GM21381 (cell line): Measurements from ENCODE around the gene MTERF1.

Source experiments
- ATAC-seq: cut with Tn5 transposase; IDR thresholded peaks from one replicate; pipeline ENCODE4 v1.9.1; 2021; ENCODE audit warnings: mild to moderate bottlenecking, moderate library complexity; ENCODE audit not compliant: unreplicated experiment

The MTERF1 gene

DNA sequence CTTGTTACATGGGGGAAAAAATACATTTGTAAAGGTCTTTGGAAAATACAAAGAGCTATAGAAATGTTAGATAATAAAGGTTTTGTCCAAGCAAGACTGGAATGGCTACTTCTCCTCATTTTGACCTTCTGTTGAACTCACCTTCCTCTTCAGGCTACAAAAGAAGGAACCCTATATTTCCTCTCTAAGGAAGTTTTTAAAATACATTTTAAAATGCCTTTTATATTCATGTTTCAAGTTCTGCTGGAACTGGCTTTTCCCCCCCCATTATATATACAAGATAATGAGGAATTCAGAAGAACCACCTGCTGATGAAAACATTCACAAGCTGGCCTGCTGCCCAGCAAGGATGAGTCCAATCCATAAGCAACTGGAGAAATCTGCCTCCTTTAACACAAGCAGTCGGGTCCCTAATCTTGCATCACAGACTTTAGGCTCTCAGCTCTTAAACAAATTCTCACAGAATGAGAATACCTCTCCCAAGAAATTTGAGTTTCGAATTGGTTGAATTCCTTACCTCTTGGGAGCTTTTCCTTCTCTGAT, 44.6 kb downstream of the MTERF1 start:
- ATAC-seq = no peak

DNA sequence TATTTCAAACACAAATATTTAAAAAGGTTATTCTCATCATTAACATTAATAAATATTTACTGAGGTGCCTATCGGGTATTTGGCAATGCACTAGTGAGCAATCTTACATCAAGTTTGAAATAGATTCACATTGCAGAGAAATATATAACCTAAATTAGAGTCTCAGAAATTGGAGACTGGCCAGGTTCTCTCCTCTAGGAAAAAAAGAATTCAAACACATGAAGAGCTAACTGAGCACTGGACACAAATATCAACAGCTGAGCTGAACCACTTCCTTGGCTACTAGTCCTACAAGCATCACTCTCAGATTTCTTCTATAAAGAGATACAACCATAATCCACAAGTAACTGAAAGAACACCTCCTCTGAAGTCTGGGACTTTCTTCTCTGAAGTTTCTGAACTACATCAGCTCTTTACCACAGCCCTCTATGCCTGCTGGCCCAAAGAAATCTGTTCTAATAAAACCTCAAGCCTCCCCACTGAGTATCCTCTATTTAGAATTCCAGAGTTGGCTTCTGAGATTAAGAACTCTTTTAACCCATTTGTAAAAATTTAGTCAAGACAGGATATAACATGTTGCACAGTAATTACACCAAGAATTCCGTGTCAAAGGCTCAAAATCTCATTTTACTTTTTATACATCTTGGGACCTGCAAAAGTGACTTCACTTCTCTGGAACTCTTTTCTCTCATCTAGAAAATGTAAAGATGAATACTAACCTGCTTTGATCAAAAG, 45.2 kb downstream of the MTERF1 start:
- ATAC-seq = no peak

DNA sequence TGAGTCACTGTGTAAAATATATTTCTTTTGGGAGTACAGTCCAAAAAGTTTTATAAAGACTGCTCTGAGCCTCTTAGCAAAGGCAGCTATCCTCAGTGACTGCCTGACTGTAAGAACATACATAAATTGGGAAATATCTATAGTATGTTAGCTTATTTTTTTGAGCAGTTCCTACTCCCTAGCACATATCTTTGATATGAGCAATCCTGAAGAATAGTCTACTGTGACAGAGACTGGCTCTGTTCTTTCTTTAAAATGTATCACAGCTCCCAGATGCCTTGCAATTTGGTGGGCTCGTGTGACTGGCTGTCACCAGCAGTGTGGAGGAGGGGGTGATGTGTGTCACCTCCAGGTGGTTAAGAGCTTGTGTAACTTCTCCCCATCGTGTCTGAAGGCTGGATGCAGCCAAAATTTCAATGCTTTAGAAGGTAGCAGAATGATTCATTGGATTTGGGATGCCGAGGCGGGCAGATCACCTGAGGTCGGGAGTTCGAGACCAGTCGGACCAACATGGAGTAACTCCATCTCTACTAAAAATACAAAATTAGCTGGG, 47.9 kb downstream of the MTERF1 start:
- ATAC-seq = no peak

DNA sequence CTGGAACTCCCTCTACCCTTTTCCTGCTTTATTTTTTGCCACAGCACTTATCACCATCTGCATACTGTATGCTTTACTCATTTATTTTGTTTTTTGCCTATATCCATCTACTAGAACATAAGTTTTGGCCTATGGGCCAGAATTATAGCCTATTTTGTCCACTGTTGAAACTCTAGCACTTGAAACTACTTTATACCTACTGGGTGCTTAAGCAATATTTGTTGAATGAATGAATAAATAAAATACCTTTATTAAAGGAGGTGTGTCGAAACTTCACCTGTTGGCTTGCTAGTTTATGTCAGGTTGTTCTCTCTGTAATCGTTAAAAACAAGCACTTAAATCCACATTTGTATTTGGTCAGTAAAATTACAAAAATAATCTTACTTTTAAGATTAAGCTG, 53.3 kb downstream of the MTERF1 start:
- ATAC-seq = no peak

DNA sequence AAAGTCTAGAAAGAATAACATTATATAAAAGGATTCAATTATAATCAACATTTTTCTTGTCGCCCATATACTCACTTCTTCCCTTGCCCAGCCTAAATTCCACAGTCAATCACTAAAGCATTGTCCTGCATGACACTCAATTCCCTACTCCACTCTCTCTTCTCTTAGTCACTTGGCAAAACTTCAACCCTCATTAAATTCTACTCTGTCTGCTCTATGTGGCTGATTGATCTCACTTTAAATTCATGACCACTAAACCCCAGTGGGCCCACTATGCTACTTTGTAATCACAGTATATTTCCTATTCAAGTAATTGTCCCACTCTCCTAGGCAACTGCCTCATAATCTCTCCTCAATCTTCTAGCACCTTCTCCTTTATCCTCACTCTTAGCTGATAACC, 54.1 kb downstream of the MTERF1 start:
- ATAC-seq = no peak

DNA sequence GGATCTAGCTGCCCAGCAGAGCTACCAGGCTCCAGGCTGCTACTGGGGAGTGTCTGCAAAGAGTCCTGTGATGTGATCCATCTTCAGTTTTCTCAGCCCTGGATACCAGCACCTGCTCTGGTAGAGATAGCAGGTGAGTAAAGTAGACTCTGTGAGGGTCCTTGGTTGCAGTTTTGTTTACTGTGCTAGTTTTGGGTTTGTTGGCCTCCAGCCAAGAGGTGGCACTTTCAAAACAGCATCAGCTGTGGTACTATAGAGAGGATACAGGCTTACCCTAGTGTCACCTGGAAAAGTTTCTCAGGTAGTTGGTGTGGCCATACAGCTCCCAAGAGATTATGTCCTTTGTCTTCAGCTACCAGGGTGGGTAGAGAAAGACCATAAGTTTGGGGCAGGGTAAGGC, 56.3 kb downstream of the MTERF1 start:
- no peak for ATAC-seq
